ENCODE data around the gene WBP1L.
"Not testable (repeated sequence)": the region's sequence is repeated elsewhere in the genome, so short reads cannot be mapped to it uniquely, and the experiment has no call there.

Gene WBP1L

GRCh38 chr10:102814453-102814871, 70.7 kb downstream of the WBP1L start:
- Histone ChIP-seq H3K9me3 (ENCODE audit: control insufficient read depth, insufficient read depth, low read length) (no peaks in the 10 kb centered on the region), H3K27ac (ENCODE audit: low read depth, low read length) (peak overlapping the region; percentile 35), H3K4me1 (ENCODE audit: control insufficient read depth, insufficient read depth, low read length) (peaks cover 14% of the 10 kb centered on the region), H3K27me3 (ENCODE audit: control insufficient read depth, insufficient read depth, low read length) (no peaks in the 10 kb centered on the region), H3K9ac (ENCODE audit: low read depth, low read length) (no peak overlapping the region), H3K4me3 (ENCODE audit: low read depth, low read length) (no peak overlapping the region), H3K36me3 (ENCODE audit: control insufficient read depth, insufficient read depth, low read length) (peaks cover 28% of the 10 kb centered on the region)

GRCh38 chr10:102814873-102815661, 71.3 kb downstream of the WBP1L start:
- peaks cover 14% of the 10 kb centered on the region for H3K4me1 ChIP-seq (ENCODE audit: control insufficient read depth, insufficient read depth, low read length)
- peaks cover 23% of the 10 kb centered on the region for H3K36me3 ChIP-seq (ENCODE audit: control insufficient read depth, insufficient read depth, low read length)
- no peaks in the 10 kb centered on the region for H3K27me3 ChIP-seq (ENCODE audit: control insufficient read depth, insufficient read depth, low read length)
- no peak overlapping the region for H3K9ac ChIP-seq (ENCODE audit: low read depth, low read length)
- H3K4me3 ChIP-seq (ENCODE audit: low read depth, low read length): no peak overlapping the region
- peak overlapping the region; percentile 32 for H3K27ac ChIP-seq (ENCODE audit: low read depth, low read length)
- no peaks in the 10 kb centered on the region for H3K9me3 ChIP-seq (ENCODE audit: control insufficient read depth, insufficient read depth, low read length)

GRCh38 chr10:102815790-102816549, 72.2 kb downstream of the WBP1L start:
- Histone ChIP-seq H3K9ac (ENCODE audit: low read depth, low read length) (peak overlapping the region; percentile 6; the same call in 1 of the 2 replicates), H3K9me3 (ENCODE audit: control insufficient read depth, insufficient read depth, low read length) (no peaks in the 10 kb centered on the region), H3K4me1 (ENCODE audit: control insufficient read depth, insufficient read depth, low read length) (peaks cover 14% of the 10 kb centered on the region), H3K27me3 (ENCODE audit: control insufficient read depth, insufficient read depth, low read length) (no peaks in the 10 kb centered on the region), H3K36me3 (ENCODE audit: control insufficient read depth, insufficient read depth, low read length) (peaks cover 21% of the 10 kb centered on the region), H3K27ac (ENCODE audit: low read depth, low read length) (peak overlapping the region; percentile 32), H3K4me3 (ENCODE audit: low read depth, low read length) (no peak overlapping the region)

- H3K36me3 ChIP-seq (ENCODE audit: control insufficient read depth, insufficient read depth, low read length): peaks cover 15% of the 10 kb centered on the region
- H3K4me1 ChIP-seq (ENCODE audit: control insufficient read depth, insufficient read depth, low read length): peaks cover 14% of the 10 kb centered on the region
- no peaks in the 10 kb centered on the region for H3K9me3 ChIP-seq (ENCODE audit: control insufficient read depth, insufficient read depth, low read length)
- H3K27me3 ChIP-seq (ENCODE audit: control insufficient read depth, insufficient read depth, low read length): no peaks in the 10 kb centered on the region
- no peak overlapping the region for H3K9ac ChIP-seq (ENCODE audit: low read depth, low read length)
- no peak overlapping the region for H3K4me3 ChIP-seq (ENCODE audit: low read depth, low read length)
- H3K27ac ChIP-seq (ENCODE audit: low read depth, low read length): no peak overlapping the region
Measured at GRCh38 chr10:102817175-102817574, 73.4 kb downstream of the WBP1L start.

GRCh38 chr10:102819054-102819453, 75.3 kb downstream of the WBP1L start:
- no peak overlapping the region for H3K27ac ChIP-seq (ENCODE audit: low read depth, low read length)
- H3K9me3 ChIP-seq (ENCODE audit: control insufficient read depth, insufficient read depth, low read length): no peaks in the 10 kb centered on the region
- peaks cover 14% of the 10 kb centered on the region for H3K4me1 ChIP-seq (ENCODE audit: control insufficient read depth, insufficient read depth, low read length)
- H3K27me3 ChIP-seq (ENCODE audit: control insufficient read depth, insufficient read depth, low read length): no peaks in the 10 kb centered on the region
- 0 out of 2 replicates have a peak, but pooled peaks cover 2% of the 10 kb centered on the region for H3K36me3 ChIP-seq (ENCODE audit: control insufficient read depth, insufficient read depth, low read length)
- H3K9ac ChIP-seq (ENCODE audit: low read depth, low read length): no peak overlapping the region
- H3K4me3 ChIP-seq (ENCODE audit: low read depth, low read length): no peak overlapping the region

- not testable (repeated sequence) for H3K4me3 ChIP-seq (ENCODE audit: low read depth, low read length); H3K36me3 ChIP-seq (ENCODE audit: control insufficient read depth, insufficient read depth, low read length); H3K27ac ChIP-seq (ENCODE audit: low read depth, low read length); H3K9me3 ChIP-seq (ENCODE audit: control insufficient read depth, insufficient read depth, low read length); H3K27me3 ChIP-seq (ENCODE audit: control insufficient read depth, insufficient read depth, low read length); H3K9ac ChIP-seq (ENCODE audit: low read depth, low read length)
- H3K4me1 ChIP-seq (ENCODE audit: control insufficient read depth, insufficient read depth, low read length): peaks cover 14% of the 10 kb centered on the region
Measured at GRCh38 chr10:102820008-102820407, 76.3 kb downstream of the WBP1L start.

GRCh38 chr10:102822222-102822621, 78.5 kb downstream of the WBP1L start:
- Histone ChIP-seq H3K27ac (ENCODE audit: low read depth, low read length) (no peak overlapping the region), H3K4me3 (ENCODE audit: low read depth, low read length) (no peak overlapping the region), H3K9me3 (ENCODE audit: control insufficient read depth, insufficient read depth, low read length) (no peaks in the 10 kb centered on the region), H3K36me3 (ENCODE audit: control insufficient read depth, insufficient read depth, low read length) (no peaks in the 10 kb centered on the region), H3K4me1 (ENCODE audit: control insufficient read depth, insufficient read depth, low read length) (no peaks in the 10 kb centered on the region), H3K27me3 (ENCODE audit: control insufficient read depth, insufficient read depth, low read length) (no peaks in the 10 kb centered on the region), H3K9ac (ENCODE audit: low read depth, low read length) (no peak overlapping the region)

GRCh38 chr10:102824664-102825063, 80.9 kb downstream of the WBP1L start:
- Histone ChIP-seq H3K4me1 (ENCODE audit: control insufficient read depth, insufficient read depth, low read length) (no peaks in the 10 kb centered on the region), H3K9ac (ENCODE audit: low read depth, low read length) (no peak overlapping the region), H3K36me3 (ENCODE audit: control insufficient read depth, insufficient read depth, low read length) (no peaks in the 10 kb centered on the region)

GRCh38 chr10:102826148-102826796, 82.5 kb downstream of the WBP1L start:
- H3K27me3 ChIP-seq (ENCODE audit: control insufficient read depth, insufficient read depth, low read length): no peaks in the 10 kb centered on the region
- H3K4me3 ChIP-seq (ENCODE audit: low read depth, low read length): no peak overlapping the region
- H3K27ac ChIP-seq (ENCODE audit: low read depth, low read length): no peak overlapping the region
- no peaks in the 10 kb centered on the region for H3K9me3 ChIP-seq (ENCODE audit: control insufficient read depth, insufficient read depth, low read length)
- H3K4me1 ChIP-seq (ENCODE audit: control insufficient read depth, insufficient read depth, low read length): no peaks in the 10 kb centered on the region
- no peak overlapping the region for H3K9ac ChIP-seq (ENCODE audit: low read depth, low read length)
- no peaks in the 10 kb centered on the region for H3K36me3 ChIP-seq (ENCODE audit: control insufficient read depth, insufficient read depth, low read length)

More at GRCh38 chr10:102824664-102825063, 80.9 kb downstream of the WBP1L start:
- H3K27me3 ChIP-seq (ENCODE audit: control insufficient read depth, insufficient read depth, low read length): no peaks in the 10 kb centered on the region
- H3K4me3 ChIP-seq (ENCODE audit: low read depth, low read length): no peak overlapping the region
- no peaks in the 10 kb centered on the region for H3K9me3 ChIP-seq (ENCODE audit: control insufficient read depth, insufficient read depth, low read length)
- no peak overlapping the region for H3K27ac ChIP-seq (ENCODE audit: low read depth, low read length)

GRCh38 chr10:102827597-102827975, 83.8 kb downstream of the WBP1L start:
- Histone ChIP-seq H3K4me3 (ENCODE audit: low read depth, low read length) (no peak overlapping the region), H3K36me3 (ENCODE audit: control insufficient read depth, insufficient read depth, low read length) (no peaks in the 10 kb centered on the region), H3K27me3 (ENCODE audit: control insufficient read depth, insufficient read depth, low read length) (no peaks in the 10 kb centered on the region), H3K9me3 (ENCODE audit: control insufficient read depth, insufficient read depth, low read length) (no peaks in the 10 kb centered on the region), H3K27ac (ENCODE audit: low read depth, low read length) (no peak overlapping the region), H3K9ac (ENCODE audit: low read depth, low read length) (no peak overlapping the region), H3K4me1 (ENCODE audit: control insufficient read depth, insufficient read depth, low read length) (no peaks in the 10 kb centered on the region)

Data from HUES48 (cell line).